Endothelial cell of hepatic sinusoid (primary cell): ENCODE results near the gene PGAM1.
"Not testable (repeated sequence)": the region's sequence is repeated elsewhere in the genome, so short reads cannot be mapped to it uniquely, and the experiment has no call there.

ENCODE experiments used
- in situ Hi-C: cut with HindIII; loops from 2 replicates; pipeline ENCODE4 v1.10.0; 2017; ENCODE audit warnings: low sequenced_read_pairs

Gene PGAM1

DNA sequence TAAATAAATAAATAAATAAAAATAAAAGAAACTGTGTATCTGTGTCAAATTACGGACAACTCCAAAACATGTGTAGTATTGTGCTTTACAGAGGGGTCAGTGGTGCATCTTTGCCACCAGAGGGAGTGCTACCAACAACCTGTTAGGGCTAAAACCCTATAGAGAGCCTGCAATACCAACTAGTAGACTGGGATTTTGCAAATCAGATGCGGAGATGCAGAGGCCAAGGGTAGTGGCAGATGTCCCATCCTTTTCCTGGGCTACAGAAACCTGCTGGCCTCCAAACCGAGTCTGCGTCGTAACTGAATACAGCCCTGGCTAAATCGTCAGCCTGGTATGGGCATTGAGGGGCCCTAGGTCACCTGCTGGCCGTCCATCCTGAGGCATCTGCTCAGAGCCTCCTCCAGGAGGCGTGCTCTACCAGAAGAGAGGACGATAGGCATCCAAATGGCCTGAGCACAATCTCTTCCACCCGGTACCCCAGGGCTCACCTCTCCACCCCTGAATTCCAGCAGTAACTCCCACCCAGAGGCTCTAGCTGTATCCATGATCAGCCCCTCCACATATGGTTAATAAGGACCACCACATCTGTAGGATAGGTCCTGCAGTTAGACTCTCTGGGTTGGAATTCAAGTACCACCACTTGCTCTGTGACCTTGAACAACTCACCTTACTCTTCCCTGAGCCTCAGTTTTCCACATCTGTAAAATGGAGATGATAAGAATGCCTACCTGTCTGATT is 18.6 kb upstream of the PGAM1 start:
- in situ Hi-C loops = no loop called here

- in situ Hi-C loops = no loop called here
These were observed 18.1 kb upstream of the PGAM1 start for GRCh38 chr10:97407952-97408248.

- in situ Hi-C loops = no loop called here
These were observed 17.4 kb upstream of the PGAM1 start for GRCh38 chr10:97408496-97408992.

- in situ Hi-C loops = no loop called here
These were observed 14.6 kb upstream of the PGAM1 start for GRCh38 chr10:97411406-97411805.

DNA sequence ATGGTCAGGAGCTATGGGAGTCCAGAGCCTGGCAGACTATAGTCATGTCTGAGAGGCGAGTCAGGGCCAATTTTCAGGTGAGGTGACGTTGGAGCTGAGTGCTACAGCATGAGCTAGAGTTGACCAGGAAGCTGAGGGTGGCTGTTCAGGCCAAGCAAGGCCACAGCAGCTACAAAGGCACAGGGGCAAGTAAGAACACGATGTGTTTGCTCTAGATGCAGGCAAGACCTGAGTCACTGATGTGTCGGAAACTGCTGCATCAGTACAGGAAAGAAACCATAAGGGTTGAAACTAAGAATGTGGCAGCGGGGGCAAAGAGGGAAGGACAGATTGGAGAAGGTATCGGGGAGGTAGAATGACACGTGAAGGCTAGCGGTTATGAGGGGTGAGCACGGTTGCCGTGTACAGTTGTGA is 13.1 kb upstream of the PGAM1 start:
- in situ Hi-C loops = no loop called here

DNA sequence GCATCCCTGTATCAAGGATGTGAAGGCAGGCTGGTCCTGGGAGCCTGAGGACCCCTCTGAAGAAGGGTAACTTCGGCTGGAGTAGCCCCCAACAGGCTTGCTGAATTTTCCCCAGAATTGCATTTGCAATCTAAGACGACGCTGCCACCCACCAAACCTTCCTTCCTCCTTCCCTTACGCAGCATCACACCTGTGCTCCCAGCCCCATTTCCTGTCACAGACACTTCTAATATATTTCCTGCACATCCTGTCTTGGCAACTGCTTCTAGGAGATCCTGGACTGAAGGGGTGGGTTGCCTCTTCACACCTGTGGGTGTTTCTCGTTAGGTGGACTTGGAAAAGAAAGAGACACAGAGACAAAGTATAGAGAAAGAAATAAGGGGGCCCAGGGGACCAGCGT is 9.4 kb upstream of the PGAM1 start:
- in situ Hi-C loops = no loop called here

DNA sequence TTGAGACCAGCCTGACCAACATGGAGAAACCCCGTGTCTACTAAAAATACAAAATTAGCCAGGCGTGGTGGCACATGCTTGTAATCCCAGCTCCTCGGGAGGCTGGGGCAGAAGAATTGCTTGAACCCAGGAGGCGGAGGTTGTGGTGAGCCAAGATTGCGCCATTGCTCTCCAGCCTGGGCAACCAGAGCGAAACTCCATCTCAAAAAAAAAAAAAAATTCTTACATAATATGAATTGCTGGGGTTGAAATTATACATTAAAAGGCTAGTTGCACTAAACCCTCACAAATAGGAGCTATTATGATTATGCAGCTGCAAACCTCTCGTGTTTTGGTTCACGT is 2.3 kb upstream of the PGAM1 start:
- in situ Hi-C loops = not testable (repeated sequence)

- in situ Hi-C loops = no loop called here
These were observed 982 bp downstream of the PGAM1 start for GRCh38 chr10:97426776-97427570.

DNA sequence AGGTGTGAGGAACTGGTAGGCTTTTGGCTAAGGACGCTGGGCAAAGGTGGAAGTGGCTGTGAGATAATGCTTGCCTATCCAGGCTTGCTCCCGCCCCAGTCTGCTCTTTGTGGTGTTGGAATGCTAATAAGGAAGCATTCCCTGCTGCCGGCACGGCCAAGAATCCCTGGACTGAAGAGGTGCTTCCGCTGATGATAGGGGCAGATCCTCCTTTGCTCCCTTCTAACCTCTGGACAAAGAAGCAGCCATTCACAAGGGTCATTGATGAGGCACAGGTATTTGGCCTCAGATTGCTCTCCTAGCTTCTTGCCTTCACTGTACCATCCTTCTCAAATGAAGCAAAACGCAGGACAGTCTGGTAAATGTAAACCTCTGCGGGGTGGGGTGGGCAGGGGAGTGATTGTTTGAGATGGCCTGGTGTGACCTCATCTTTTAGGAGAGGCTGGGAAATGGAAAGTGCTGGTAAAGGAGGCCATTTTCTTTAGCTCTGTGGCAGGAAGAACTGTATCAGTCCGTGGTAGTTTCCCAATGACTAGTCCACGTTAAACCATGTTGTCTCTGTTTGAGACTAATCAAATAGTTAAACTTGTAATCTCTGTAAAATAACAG is 1.7 kb downstream of the PGAM1 start:
- in situ Hi-C loops = no loop called here

- in situ Hi-C loops = no loop called here
These were observed 2.6 kb downstream of the PGAM1 start for GRCh38 chr10:97428572-97428981.

DNA sequence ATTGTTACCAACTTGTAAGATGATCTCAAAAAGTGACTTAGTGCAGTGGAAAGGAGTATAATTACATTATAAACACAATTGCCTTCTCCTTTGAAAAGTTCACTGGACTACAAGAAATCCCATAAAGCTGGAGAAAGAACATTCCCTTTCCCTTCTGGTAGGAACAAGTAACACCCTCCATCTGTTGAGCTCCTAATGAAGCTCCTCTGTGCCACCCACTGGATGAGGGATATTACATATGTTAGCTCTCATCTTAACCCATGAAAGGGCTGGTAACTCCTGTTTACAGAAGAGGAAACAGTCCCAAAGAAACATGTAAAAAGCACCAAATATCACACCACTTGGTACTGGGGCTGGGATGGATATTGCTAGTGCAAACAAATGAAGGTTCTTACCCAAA is 8.1 kb downstream of the PGAM1 start:
- in situ Hi-C loops = no loop called here

DNA sequence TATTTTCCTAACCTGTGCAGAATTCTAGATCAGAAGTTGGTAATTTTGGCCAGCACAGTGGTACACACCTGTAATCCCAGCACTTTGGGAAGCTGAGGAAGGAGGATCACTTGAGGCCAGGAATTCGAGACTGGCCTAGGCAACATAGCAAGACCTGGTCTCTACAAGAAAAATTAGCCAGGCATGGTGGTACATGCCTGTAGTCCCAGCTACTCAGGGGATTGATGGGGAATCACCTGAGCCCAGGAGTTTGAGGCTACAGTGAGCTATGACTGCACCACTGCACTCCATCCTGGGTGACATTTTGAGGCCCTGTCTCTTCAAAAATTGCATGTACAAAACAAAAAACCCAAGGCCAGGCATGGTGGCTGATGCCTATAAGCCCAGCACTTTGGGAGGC is 8.6 kb downstream of the PGAM1 start:
- in situ Hi-C loops = no loop called here

DNA sequence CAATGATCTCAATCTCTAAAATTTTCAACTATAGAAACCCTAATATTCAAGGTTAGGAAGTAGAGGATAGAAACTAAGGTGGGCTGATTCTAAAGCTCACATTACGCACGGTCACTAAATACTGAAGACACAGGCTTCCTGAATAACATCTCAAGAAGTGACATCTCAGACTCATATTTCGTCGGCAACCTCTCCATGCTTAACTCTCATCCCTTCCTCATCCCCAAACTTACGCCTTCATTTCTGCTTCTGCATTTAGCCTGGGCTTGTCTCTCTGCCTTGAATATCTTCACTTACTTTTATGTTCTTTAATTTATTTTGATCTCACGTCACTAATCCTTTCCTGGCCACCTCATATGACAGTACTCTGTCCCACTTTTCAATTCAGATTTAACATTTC is 9.2 kb downstream of the PGAM1 start:
- in situ Hi-C loops = loop anchor here (5.0 kb wide), 1 partner anchor 97 kb away; no protein-coding TSS in a partner anchor

DNA sequence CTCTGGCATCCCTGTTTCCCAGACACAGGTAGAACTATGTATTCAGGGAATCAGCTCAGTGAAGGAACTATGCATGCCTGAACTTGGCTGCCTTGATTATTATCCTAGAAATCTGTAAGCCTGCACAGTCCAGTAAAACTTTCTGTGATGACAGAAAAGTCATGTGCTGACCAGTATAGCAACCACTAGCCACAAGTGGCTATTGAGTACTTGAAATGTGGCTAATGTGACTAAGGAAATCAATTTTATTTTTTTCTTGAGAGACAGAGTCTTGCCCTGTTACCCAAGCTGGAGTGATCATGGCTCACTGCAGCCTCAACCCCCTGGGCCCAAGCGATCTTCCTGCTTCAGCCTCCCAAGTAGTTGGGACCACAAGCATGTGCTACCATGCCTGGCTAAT is 16.3 kb downstream of the PGAM1 start:
- in situ Hi-C loops = no loop called here

DNA sequence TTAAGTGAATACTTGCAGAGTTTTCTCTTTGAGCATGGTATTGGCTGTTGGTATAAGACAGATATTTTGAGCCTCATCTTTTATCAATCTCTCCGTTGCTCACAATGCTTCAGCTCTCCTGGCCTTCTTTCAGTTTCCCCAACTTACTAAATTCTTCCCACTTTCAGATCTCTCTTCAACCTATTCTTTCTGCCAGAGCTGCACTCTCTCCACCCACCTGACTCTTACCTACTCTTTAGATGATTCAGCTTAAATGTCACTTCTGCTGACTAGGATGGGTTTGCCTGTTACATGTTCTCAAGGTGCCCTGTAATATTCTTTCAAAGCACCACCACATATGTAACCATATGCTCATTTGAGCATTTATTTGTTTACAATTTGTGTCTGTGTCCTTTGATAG is 18.2 kb downstream of the PGAM1 start:
- in situ Hi-C loops = no loop called here

GRCh38 chr10:97445357-97445721 is 19.3 kb downstream of the PGAM1 start:
- in situ Hi-C loops = loop anchor here (5.0 kb wide), 1 partner anchor 52 kb away; the partner anchor contains the start of genes MMS19 and UBTD1

DNA sequence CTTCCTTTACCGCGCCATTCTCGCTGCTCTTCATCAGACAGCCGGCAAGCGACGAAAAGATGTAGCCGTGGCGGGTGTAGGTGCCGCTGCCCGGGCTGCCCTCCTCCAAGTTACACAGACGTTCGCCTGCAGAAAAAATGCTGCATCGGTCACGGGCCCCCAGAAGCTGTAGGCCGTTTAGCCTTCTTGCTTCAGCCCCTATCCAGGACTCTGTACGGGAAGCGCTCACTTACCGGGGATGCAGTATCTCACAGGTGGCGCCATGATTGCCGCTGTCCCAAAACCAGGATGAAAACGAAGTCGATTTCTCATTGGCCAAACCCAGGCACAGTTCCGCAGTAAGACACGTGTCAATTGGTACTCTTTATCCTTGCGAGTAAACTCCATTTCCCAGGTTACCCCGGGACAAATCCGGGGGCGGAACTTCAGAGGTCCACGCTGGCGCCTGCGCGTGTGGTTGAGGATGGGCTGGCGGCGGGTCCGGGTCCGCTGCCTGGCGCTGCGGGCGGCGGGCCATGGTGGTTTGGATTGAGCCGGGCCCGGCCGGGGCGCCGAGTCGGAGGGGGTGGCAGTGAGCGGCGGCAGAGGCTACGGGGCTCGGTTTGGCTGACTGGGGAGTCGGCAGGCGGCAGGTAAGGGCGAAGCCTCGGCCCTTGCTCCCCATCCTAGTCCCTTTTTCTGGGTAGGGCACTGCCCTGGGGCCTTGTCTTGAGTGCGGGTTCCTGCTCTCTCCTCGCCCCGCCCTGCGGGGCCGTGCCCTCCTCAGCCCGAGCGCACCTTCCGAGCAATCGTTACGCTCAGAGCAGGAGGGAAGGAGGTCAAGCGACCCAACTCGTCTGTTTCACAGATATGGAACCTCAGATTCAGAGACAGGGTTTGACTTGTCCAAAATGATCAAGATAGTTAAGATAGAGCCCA is 20.0 kb downstream of the PGAM1 start, which contains the start of the genes EXOSC1 and ZDHHC16:
Gene EXOSC1, minus strand, starts transcription at position 285 of the 918 bp plus-strand sequence. Its CDS starts 21 bp downstream, at position 264.
Gene ZDHHC16, plus strand, starts transcription at position 454 of the 918 bp plus-strand sequence. CDS start 5,501 bp downstream, outside the sequence.
- in situ Hi-C loops = loop anchor here (5.0 kb wide), 1 partner anchor 51 kb away; the partner anchor contains the start of genes MMS19 and UBTD1

GRCh38 chr10:97450828-97451227 is 24.8 kb downstream of the PGAM1 start:
- in situ Hi-C loops = no loop called here

DNA sequence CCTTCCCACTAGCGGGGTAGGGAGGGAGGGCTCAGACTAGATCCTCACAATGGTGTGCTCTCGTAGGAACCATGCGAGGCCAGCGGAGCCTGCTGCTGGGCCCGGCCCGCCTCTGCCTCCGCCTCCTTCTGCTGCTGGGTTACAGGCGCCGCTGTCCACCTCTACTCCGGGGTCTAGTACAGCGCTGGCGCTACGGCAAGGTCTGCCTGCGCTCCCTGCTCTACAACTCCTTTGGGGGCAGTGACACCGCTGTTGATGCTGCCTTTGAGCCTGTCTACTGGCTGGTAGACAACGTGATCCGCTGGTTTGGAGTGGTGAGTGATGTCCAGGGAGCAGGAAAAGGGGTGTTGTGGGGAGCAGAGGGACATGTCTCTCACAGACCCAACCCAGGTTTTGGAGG is 25.6 kb downstream of the PGAM1 start:
- in situ Hi-C loops = no loop called here

- in situ Hi-C loops = no loop called here
These were observed 26.4 kb downstream of the PGAM1 start for GRCh38 chr10:97452352-97452751.
